T-helper 2 cell treated with Interferon-gamma antibody and Interleukin-4, amounts not matched to agents 5 μg/mL and 100 μg/mL, for 36 hours (primary cell): Measurements from ENCODE around the gene CHDH.

Experiments
- DNase-seq: peaks from one replicate; pipeline ENCODE4 v3.0.0; 2021; ENCODE audit warnings: low spot score
- H3K27ac Mint-ChIP-seq: one replicate; pipeline ENCODE4 v1.8.0; 2021; ENCODE audit warnings: mild to moderate bottlenecking, mixed read lengths
- H3K27me3 Mint-ChIP-seq: one replicate; pipeline ENCODE4 v1.8.0; 2021; ENCODE audit warnings: low read depth, mixed read lengths
- H3K36me3 Mint-ChIP-seq: one replicate; pipeline ENCODE4 v1.8.0; 2021; ENCODE audit warnings: low read depth, mixed read lengths
- H3K4me1 Mint-ChIP-seq: one replicate; pipeline ENCODE4 v1.8.0; 2021; ENCODE audit warnings: low read depth, mixed read lengths
- H3K4me3 Mint-ChIP-seq: one replicate; pipeline ENCODE4 v1.8.0; 2022; ENCODE audit warnings: mild to moderate bottlenecking, moderate library complexity, mixed read lengths
- H3K9me3 Mint-ChIP-seq: one replicate; pipeline ENCODE4 v1.8.0; 2021; ENCODE audit warnings: mixed read lengths

Gene CHDH, protein sequence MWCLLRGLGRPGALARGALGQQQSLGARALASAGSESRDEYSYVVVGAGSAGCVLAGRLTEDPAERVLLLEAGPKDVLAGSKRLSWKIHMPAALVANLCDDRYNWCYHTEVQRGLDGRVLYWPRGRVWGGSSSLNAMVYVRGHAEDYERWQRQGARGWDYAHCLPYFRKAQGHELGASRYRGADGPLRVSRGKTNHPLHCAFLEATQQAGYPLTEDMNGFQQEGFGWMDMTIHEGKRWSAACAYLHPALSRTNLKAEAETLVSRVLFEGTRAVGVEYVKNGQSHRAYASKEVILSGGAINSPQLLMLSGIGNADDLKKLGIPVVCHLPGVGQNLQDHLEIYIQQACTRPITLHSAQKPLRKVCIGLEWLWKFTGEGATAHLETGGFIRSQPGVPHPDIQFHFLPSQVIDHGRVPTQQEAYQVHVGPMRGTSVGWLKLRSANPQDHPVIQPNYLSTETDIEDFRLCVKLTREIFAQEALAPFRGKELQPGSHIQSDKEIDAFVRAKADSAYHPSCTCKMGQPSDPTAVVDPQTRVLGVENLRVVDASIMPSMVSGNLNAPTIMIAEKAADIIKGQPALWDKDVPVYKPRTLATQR

GRCh38 chr3:53846134-53846850, at the start of gene CHDH, which contains the start of gene IL17RB:
Gene CHDH (minus strand): TSS chr3:53846419. CDS start chr3:53824008, 22,411 bp downstream.
Gene IL17RB (plus strand): TSS chr3:53846568. CDS start chr3:53846589, 21 bp downstream.
- H3K27ac Mint-ChIP-seq = peak within 1 kb of the TSS; percentile 33
- peaks cover 17% of the 10 kb centered on the region for H3K4me1 Mint-ChIP-seq
- DNase-seq = peak; percentile 44
- H3K27me3 Mint-ChIP-seq = peaks cover 63% of the 10 kb centered on the region
- H3K4me3 Mint-ChIP-seq = peak within 1 kb of the TSS; percentile 83
- H3K36me3 Mint-ChIP-seq = peaks cover 12% of the 10 kb centered on the region
- H3K9me3 Mint-ChIP-seq = no peaks in the 10 kb centered on the region

GRCh38 chr3:53892286-53892637, 46.0 kb upstream of the CHDH start:
- Mint-ChIP-seq H3K9me3 (peaks cover 12% of the 10 kb centered on the region), H3K4me1 (peaks cover 40% of the 10 kb centered on the region)
- no peak for DNase-seq

DNA sequence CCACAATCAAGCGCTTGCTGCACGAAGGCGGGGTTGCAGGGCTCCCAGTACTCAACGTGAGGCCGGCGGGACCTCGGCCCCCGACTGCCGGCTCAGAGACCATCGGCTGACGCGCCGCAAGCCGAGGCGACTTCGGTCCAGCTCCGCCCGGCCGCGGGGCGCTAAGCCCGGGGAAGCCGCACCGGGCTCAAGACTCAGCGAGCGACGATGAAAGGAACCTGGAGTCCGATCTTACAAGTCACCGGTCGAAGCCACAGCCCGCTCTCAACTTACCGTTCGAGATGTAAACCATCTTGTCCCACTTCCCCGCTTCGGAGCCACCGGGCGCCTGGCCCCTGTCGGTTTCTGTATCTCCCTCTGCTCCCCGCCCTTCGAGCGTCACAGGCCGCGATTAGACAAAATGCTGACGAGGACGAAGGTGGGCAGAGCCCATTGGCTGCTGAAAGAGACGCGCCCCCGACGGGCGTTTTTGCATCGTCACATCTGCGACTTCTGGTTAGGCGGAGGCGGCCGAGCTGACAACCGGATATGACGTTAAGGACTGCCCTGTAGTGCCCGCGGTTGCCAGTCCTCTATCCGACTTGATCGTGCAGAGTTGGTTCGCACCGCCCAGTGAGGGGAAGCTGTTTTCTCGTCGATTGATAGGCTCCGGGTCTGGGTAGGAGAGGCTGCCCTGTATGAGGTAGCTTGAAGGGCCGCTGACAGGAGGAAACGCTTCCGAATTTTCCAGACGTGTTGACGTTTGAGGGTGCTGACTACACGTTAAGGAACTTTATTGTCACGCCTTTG, 45.5 kb upstream of the CHDH start, which contains the start of gene SELENOK:
Gene SELENOK, minus strand, starts transcription at position 363 of the 789 bp plus-strand sequence.
- H3K4me1 Mint-ChIP-seq = peaks cover 45% of the 10 kb centered on the region

More at GRCh38 chr3:53892286-53892637, 46.0 kb upstream of the CHDH start:
- Mint-ChIP-seq H3K27me3 (peaks cover 22% of the 10 kb centered on the region), H3K36me3 (peaks cover 19% of the 10 kb centered on the region), H3K27ac (peak overlapping the region; percentile 99), H3K4me3 (peak overlapping the region; percentile 94)

DNA sequence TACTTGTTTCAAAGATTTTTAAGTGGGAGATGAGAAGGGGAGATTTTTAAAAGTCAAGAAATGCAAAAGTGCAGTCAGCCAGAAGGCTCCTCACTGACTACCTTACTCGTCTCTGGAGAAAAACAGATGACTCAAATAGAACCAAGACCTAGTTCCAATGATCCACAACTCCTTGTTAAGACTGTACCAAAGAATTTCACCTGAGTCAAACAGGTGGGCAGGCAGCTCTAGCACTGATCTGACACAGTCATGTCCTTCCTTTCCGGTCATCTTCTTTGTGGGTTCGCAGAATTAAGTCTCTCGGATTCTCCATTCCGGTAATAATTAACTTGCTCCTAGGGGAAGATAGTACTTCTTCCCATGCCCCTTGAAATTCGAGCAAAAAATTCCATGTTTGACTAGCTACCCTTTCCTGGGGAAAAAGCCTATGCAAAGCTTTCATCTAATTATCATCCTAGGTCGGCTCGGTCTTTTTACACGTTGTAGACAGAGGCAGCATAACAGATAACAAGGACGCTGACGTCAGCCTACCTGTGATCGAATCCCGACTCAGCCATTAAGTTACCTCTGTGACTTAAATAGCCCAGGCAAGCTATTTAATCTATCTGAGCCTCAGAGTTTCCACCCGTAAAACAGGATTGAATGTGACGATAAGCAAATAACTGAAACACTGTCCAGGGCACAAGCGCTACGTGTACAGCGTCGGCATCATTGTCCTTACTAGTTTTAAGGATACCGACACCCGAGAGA, 44.7 kb upstream of the CHDH start:
- H3K4me1 Mint-ChIP-seq = peaks cover 45% of the 10 kb centered on the region
- peak; percentile 37 for DNase-seq
- H3K27me3 Mint-ChIP-seq = peaks cover 14% of the 10 kb centered on the region
- peaks cover 28% of the 10 kb centered on the region for H3K36me3 Mint-ChIP-seq
- peak overlapping the region; percentile 99 for H3K27ac Mint-ChIP-seq
- H3K9me3 Mint-ChIP-seq = peaks cover 12% of the 10 kb centered on the region
- peak overlapping the region; percentile 94 for H3K4me3 Mint-ChIP-seq

More for the DNA sequence above, 45.5 kb upstream of the CHDH start, which contains the start of gene SELENOK:
- DNase-seq = peak; percentile 99
- Mint-ChIP-seq H3K36me3 (peaks cover 24% of the 10 kb centered on the region), H3K27ac (peak within 1 kb of the TSS; percentile 99), H3K27me3 (peaks cover 18% of the 10 kb centered on the region), H3K4me3 (peak within 1 kb of the TSS; percentile 94), H3K9me3 (peaks cover 12% of the 10 kb centered on the region)

GRCh38 chr3:53888232-53888631, 42.0 kb upstream of the CHDH start:
- Mint-ChIP-seq H3K4me3 (peak overlapping the region; percentile 6), H3K36me3 (peaks cover 34% of the 10 kb centered on the region), H3K9me3 (peaks cover 10% of the 10 kb centered on the region), H3K4me1 (peaks cover 44% of the 10 kb centered on the region), H3K27ac (no peak overlapping the region), H3K27me3 (peaks cover under 1% of the 10 kb centered on the region)
- no peak for DNase-seq

GRCh38 chr3:53887446-53887845, 41.2 kb upstream of the CHDH start:
- H3K36me3 Mint-ChIP-seq = peaks cover 38% of the 10 kb centered on the region
- no peak for DNase-seq
- peaks cover 42% of the 10 kb centered on the region for H3K4me1 Mint-ChIP-seq
- peak overlapping the region; percentile 39 for H3K27ac Mint-ChIP-seq
- no peaks in the 10 kb centered on the region for H3K27me3 Mint-ChIP-seq
- peaks cover 2% of the 10 kb centered on the region for H3K9me3 Mint-ChIP-seq
- H3K4me3 Mint-ChIP-seq = peak overlapping the region; percentile 39

- no peaks in the 10 kb centered on the region for H3K9me3 Mint-ChIP-seq
- H3K4me1 Mint-ChIP-seq = peaks cover 39% of the 10 kb centered on the region
- no peak for DNase-seq
- H3K27ac Mint-ChIP-seq = no peak overlapping the region
- H3K4me3 Mint-ChIP-seq = no peak overlapping the region
- H3K36me3 Mint-ChIP-seq = peaks cover 38% of the 10 kb centered on the region
- H3K27me3 Mint-ChIP-seq = no peaks in the 10 kb centered on the region
Observed at GRCh38 chr3:53885239-53885638, 39.0 kb upstream of the CHDH start.

- DNase-seq = no peak
- no peaks in the 10 kb centered on the region for H3K27me3 Mint-ChIP-seq
- no peaks in the 10 kb centered on the region for H3K9me3 Mint-ChIP-seq
- H3K4me1 Mint-ChIP-seq = peaks cover 39% of the 10 kb centered on the region
- H3K36me3 Mint-ChIP-seq = peaks cover 44% of the 10 kb centered on the region
- no peak overlapping the region for H3K27ac Mint-ChIP-seq
- H3K4me3 Mint-ChIP-seq = no peak overlapping the region
Observed at GRCh38 chr3:53884623-53885022, 38.4 kb upstream of the CHDH start.

- Mint-ChIP-seq H3K4me1 (peaks cover 31% of the 10 kb centered on the region), H3K9me3 (no peaks in the 10 kb centered on the region), H3K4me3 (peak overlapping the region; percentile 96), H3K36me3 (peaks cover 43% of the 10 kb centered on the region), H3K27ac (peak overlapping the region; percentile 99), H3K27me3 (no peaks in the 10 kb centered on the region)
- DNase-seq = no peak
Observed at GRCh38 chr3:53883008-53883407, 36.8 kb upstream of the CHDH start.

DNA sequence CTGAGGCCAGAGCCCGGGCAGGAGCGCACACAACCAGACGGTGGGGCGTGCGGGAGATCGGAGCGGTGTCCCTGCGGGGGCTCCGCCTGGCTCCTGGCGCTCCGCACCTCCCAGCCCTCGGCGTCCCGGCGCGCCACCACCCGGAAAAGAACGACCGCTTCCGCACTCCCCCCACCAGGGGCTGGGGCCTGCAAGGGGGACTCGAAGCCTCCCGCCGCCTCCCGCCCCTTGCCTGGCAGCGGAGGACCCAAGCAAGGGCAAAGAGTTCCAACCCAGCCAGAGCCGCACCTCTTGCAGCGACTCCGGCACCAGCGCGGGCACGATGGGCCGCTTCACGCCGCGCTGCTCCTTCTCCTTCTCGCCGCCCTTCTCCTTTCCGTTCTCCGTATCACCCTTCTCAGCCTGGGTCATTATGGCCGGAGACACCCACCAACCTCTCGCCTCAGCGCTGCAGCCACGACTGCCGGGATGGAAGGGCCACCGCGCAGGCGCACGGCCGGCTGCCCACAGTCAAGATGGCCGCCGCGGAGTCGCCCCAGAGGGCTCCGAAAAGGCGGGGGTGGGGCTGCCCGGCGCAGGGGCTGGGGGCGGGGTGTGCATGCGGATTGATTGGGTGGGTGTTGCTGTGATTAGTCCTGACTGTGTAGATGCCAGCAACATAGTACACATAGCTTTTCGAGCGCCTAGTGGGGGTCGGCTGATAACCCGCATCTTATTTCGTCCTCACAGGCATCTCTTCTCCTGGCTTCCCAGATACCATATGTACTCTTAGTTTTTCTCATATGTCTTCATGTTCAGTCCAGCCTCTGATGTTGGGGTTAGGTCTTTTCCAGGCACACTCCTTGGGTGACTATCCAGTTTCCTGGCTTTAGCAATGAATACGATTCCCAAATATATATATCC, 35.7 kb upstream of the CHDH start, which contains the start of gene ACTR8:
Gene ACTR8, minus strand, starts transcription at position 462 of the 903 bp plus-strand sequence. Its CDS starts 51 bp downstream, at position 411.
- H3K27me3 Mint-ChIP-seq = no peaks in the 10 kb centered on the region
- peaks cover 23% of the 10 kb centered on the region for H3K4me1 Mint-ChIP-seq
- peak within 1 kb of the TSS; percentile 99 for H3K27ac Mint-ChIP-seq
- H3K9me3 Mint-ChIP-seq = no peaks in the 10 kb centered on the region
- DNase-seq = peak; percentile 88
- peak within 1 kb of the TSS; percentile 96 for H3K4me3 Mint-ChIP-seq
- peaks cover 44% of the 10 kb centered on the region for H3K36me3 Mint-ChIP-seq

- no peak for DNase-seq
- peak overlapping the region; percentile 99 for H3K27ac Mint-ChIP-seq
- peaks cover 47% of the 10 kb centered on the region for H3K36me3 Mint-ChIP-seq
- H3K9me3 Mint-ChIP-seq = no peaks in the 10 kb centered on the region
- H3K4me3 Mint-ChIP-seq = peak overlapping the region; percentile 96
- peaks cover 20% of the 10 kb centered on the region for H3K4me1 Mint-ChIP-seq
- no peaks in the 10 kb centered on the region for H3K27me3 Mint-ChIP-seq
Observed at GRCh38 chr3:53880396-53881345, 34.5 kb upstream of the CHDH start.
